Fibroblast of lung (primary cell): Measurements from ENCODE around the gene PKD1L1. TPM values are rescaled to one million over a fixed set of nuclear protein-coding genes. Genes with fewer than 3 reads are reported as not detected.

Experiments
- DNase-seq, 2 donors: peaks; one replicate each; pipeline versions ENCODE4 v3.0.0 to v3.0.0-alpha.2; 2010; ENCODE audit warnings: low read depth in 2 of 2
- H2AFZ ChIP-seq: 2 replicates; pipeline ENCODE4 v1.5.1; 2012; ENCODE audit warnings: low read length, control low read depth, inconsistent platforms
- H3K27ac ChIP-seq: 2 replicates; pipeline ENCODE4 v1.5.1; 2011; ENCODE audit warnings: low read length, control low read depth; ENCODE audit not compliant: insufficient read depth
- H3K27me3 ChIP-seq: 2 replicates; pipeline ENCODE4 v1.5.1; 2011; ENCODE audit warnings: mild to moderate bottlenecking, low read length; ENCODE audit not compliant: control insufficient read depth, insufficient read depth
- H3K36me3 ChIP-seq: 2 replicates; pipeline ENCODE4 v1.5.1; 2011; ENCODE audit warnings: low read length; ENCODE audit not compliant: control insufficient read depth, insufficient read depth
- H3K4me1 ChIP-seq: 2 replicates; pipeline ENCODE4 v1.5.1; 2011; ENCODE audit warnings: low read length; ENCODE audit not compliant: control insufficient read depth, insufficient read depth; ENCODE audit errors: extremely low read depth
- H3K4me2 ChIP-seq: 2 replicates; pipeline ENCODE4 v1.5.1; 2011; ENCODE audit warnings: low read length, control low read depth; ENCODE audit not compliant: insufficient read depth; ENCODE audit errors: extremely low read depth
- H3K4me3 ChIP-seq, 4 experiments: fragments of 200-600 bp in 1 of 4; sonication (generic) in 1 of 4; replicated peaks in 1 of 4; 2 replicates each; pipeline ENCODE4 v1.5.1; 2011 to 2016; ENCODE audit warnings: low read length in 4 of 4, low read depth in 3 of 4, mild to moderate bottlenecking in 3 of 4, control low read depth in 2 of 4, inconsistent platforms in 1 of 4, mixed read lengths in 1 of 4; ENCODE audit not compliant: insufficient read depth in 1 of 4; ENCODE audit errors: control extremely low read depth in 1 of 4
- H3K79me2 ChIP-seq: 2 replicates; pipeline ENCODE4 v1.5.1; 2012; ENCODE audit warnings: mild to moderate bottlenecking, low read length, inconsistent platforms; ENCODE audit not compliant: control insufficient read depth, insufficient read depth
- H3K9ac ChIP-seq: 2 replicates; pipeline ENCODE4 v1.5.1; 2011; ENCODE audit warnings: mild to moderate bottlenecking, low read length, control low read depth; ENCODE audit not compliant: insufficient read depth
- H3K9me3 ChIP-seq: 2 replicates; pipeline ENCODE4 v1.5.1; 2012; ENCODE audit warnings: low read depth, low read length; ENCODE audit not compliant: control insufficient read depth, insufficient read depth
- H4K20me1 ChIP-seq: 2 replicates; pipeline ENCODE4 v1.5.1; 2011; ENCODE audit warnings: low read length; ENCODE audit not compliant: control insufficient read depth, insufficient read depth; ENCODE audit errors: extremely low read depth
- CTCF ChIP-seq, 2 donors: IDR thresholded peaks in 1 of 2; conservative IDR thresholded peaks in 1 of 2; 1 replicate in 1 of 2; 2 replicates in 1 of 2; pipeline ENCODE4 v1.5.1; 2011 to 2012; ENCODE audit warnings: low read length in 2 of 2, control low read depth in 1 of 2, inconsistent platforms in 1 of 2, low read depth in 1 of 2, mild to moderate bottlenecking in 1 of 2
- EZH2 ChIP-seq: IDR thresholded peaks from 2 replicates; pipeline ENCODE4 v1.5.1; 2012; ENCODE audit warnings: low read length, control low read depth, mild to moderate bottlenecking; ENCODE audit errors: missing control alignments
- polyA plus RNA-seq, 2 donors: library from polyadenylated mRNA; depleted of rRNA in 1 of 2; stranded (reverse) in 1 of 2; unstranded in 1 of 2; fragments of >200 nt; gene quantifications; 2 replicates each; pipeline ENCODE4 v1.2.1, GENCODE V29; 2011 to 2012; ENCODE audit warnings: missing spikeins in 1 of 2
- total RNA-seq: library from RNA; depleted of rRNA; stranded (reverse); fragments of >200 nt; gene quantifications from 2 replicates; pipeline ENCODE4 v1.2.1, GENCODE V29; 2014

The PKD1L1 gene
- total and polyA plus RNA-seq, 2 donors (not counting 1 experiment from before 2014, with no cell fraction given), result under 0.01 to 0.12 TPM

GRCh38 chr7:47875998-47876744 lies 72.1 kb downstream of the PKD1L1 start:
- Histone ChIP-seq H3K4me1 (no peaks in the 10 kb centered on the region), H3K9me3 (no peaks in the 10 kb centered on the region), H3K27ac (no peak overlapping the region), H4K20me1 (no peaks in the 10 kb centered on the region), H3K79me2 (no peaks in the 10 kb centered on the region), H3K9ac (no peak overlapping the region), H3K27me3 (no peaks in the 10 kb centered on the region), H2AFZ (no peak overlapping the region), H3K4me2 (no peak overlapping the region), H3K4me3 (no peak overlapping the region), H3K36me3 (no peaks in the 10 kb centered on the region)
- DNase-seq, result no peak
- no peak for TF ChIP-seq EZH2
- no peak for TF ChIP-seq CTCF (conservative IDR thresholded peaks at IDR 0.05 in 1 of 2, IDR thresholded peaks at IDR 0.05 in 1 of 2; ENCODE audit: low read depth in 1 of 2, low read length in 2 of 2)

- Histone ChIP-seq H3K4me1 (no peaks in the 10 kb centered on the region), H3K9ac (no peak overlapping the region), H3K27ac (no peak overlapping the region), H3K79me2 (no peaks in the 10 kb centered on the region), H3K9me3 (no peaks in the 10 kb centered on the region), H3K27me3 (no peaks in the 10 kb centered on the region), H3K36me3 (no peaks in the 10 kb centered on the region), H3K4me2 (no peak overlapping the region), H3K4me3 (no peak overlapping the region), H4K20me1 (no peaks in the 10 kb centered on the region), H2AFZ (no peak overlapping the region)
- TF ChIP-seq CTCF (conservative IDR thresholded peaks at IDR 0.05 in 1 of 2, IDR thresholded peaks at IDR 0.05 in 1 of 2; ENCODE audit: low read depth in 1 of 2, low read length in 2 of 2) (no peak), EZH2 (no peak)
- DNase-seq, result no peak
Observed at GRCh38 chr7:47875406-47875805, 72.9 kb downstream of the PKD1L1 start.

- no peaks in the 10 kb centered on the region for H3K9me3 ChIP-seq
- no peaks in the 10 kb centered on the region for H3K79me2 ChIP-seq
- H3K36me3 ChIP-seq, result no peaks in the 10 kb centered on the region
- no peaks in the 10 kb centered on the region for H4K20me1 ChIP-seq
- H3K27me3 ChIP-seq, result no peaks in the 10 kb centered on the region
- no peak overlapping the region for H3K9ac ChIP-seq
- no peak overlapping the region for H3K4me2 ChIP-seq
- DNase-seq, result peak in 1 of 2 donors; percentile 68
- H3K4me1 ChIP-seq, result no peaks in the 10 kb centered on the region
- H2AFZ ChIP-seq, result no peak overlapping the region
- no peak overlapping the region for H3K4me3 ChIP-seq
- no peak overlapping the region for H3K27ac ChIP-seq
- no peak for TF ChIP-seq CTCF (conservative IDR thresholded peaks at IDR 0.05 in 1 of 2, IDR thresholded peaks at IDR 0.05 in 1 of 2; ENCODE audit: low read depth in 1 of 2, low read length in 2 of 2)
- no peak for TF ChIP-seq EZH2
Observed at GRCh38 chr7:47873762-47874161, 74.5 kb downstream of the PKD1L1 start.
